Psoas muscle (tissue), 8 donors: ENCODE measurements around the gene WDR27. TPM values are rescaled to one million over a fixed set of nuclear protein-coding genes. Genes with fewer than 3 reads are reported as not detected.

Experiments used
- ATAC-seq, 4 donors: fragments of 200-7000 bp; cut with Tn5 transposase; one replicate each; pipeline ENCODE4 v1.9.1; 2020; ENCODE audit warnings: moderate library complexity in 3 of 4, mild to moderate bottlenecking in 2 of 4
- DNase-seq, 2 donors: peaks; one replicate each; pipeline ENCODE4 v3.0.0-alpha.2; 2020
- H3K27ac ChIP-seq: fragments of 200-600 bp; one replicate; pipeline ENCODE4 v1.8.0; 2022
- H3K27me3 ChIP-seq, 3 donors: fragments of 200-600 bp in 1 of 3; one replicate each; pipeline versions ENCODE4 v1.6.1 to v1.8.0; 2013 to 2022; ENCODE audit warnings: low read length in 2 of 3, mild to moderate bottlenecking in 2 of 3, moderate library complexity in 1 of 3; ENCODE audit not compliant: insufficient read depth in 3 of 3
- H3K36me3 ChIP-seq, 2 donors: fragments of 200-600 bp in 1 of 2; one replicate each; pipeline versions ENCODE4 v1.6.1 to v1.8.0; 2013 to 2022; ENCODE audit warnings: low read depth in 1 of 2, mild to moderate bottlenecking in 1 of 2, moderate library complexity in 1 of 2; ENCODE audit not compliant: insufficient read depth in 1 of 2
- H3K4me1 ChIP-seq: fragments of 200-600 bp; one replicate; pipeline ENCODE4 v1.8.0; 2022
- H3K4me3 ChIP-seq: fragments of 200-600 bp; one replicate; pipeline ENCODE4 v1.8.0; 2022; ENCODE audit warnings: mild to moderate bottlenecking
- H3K9me3 ChIP-seq: fragments of 200-600 bp; one replicate; pipeline ENCODE4 v1.8.0; 2022
- WGBS, 3 donors: extraction: QIAGEN DNeasy Blood & Tissue Kit; methylation state at CpG; one replicate each; pipeline versions ENCODE4 v1.1.6 to v1.1.7; 2013; 5-methylcytosine and 5-hydroxymethylcytosine counted together
- intact Hi-C, 2 donors: fragments of 100-400 bp; cut with DNase I; formaldehyde crosslinking; loops; one replicate each; pipeline versions ENCODE4 v1.11.0 to v1.14.2; 2022
- polyA plus RNA-seq, 3 donors: library from polyadenylated mRNA; stranded (reverse); fragments of 200-250 nt; gene quantifications; one replicate each; pipeline ENCODE4 v1.2.3, GENCODE V29; 2013
- total RNA-seq, 4 donors: library from RNA; stranded (reverse); fragmentation: NEBNext Ultra II Directional in 2 of 4; extraction: Animal tissue kit (Norgen Biotek cat#: 25700) in 2 of 4; gene quantifications; one replicate each; pipeline versions ENCODE4 v1.2.1 to v1.2.4, GENCODE V29; 2021 to 2023
- TF ChIP-seq, protein P1 (sequence below): fragments of 200-600 bp; IDR thresholded peaks from one replicate; pipeline ENCODE4 v1.8.0; 2022; ENCODE audit warnings: antibody characterized with exemption
- donor health status: healthy with polysubstance abuse.
- donor health status: DM: no; HTN: no; CAD: no; lungs with moderate emphysema.
- donor health status: Bipolar disorder and iron deficiency.
- donor health status: healthy.
- donor health status: DM: yes; HTN: yes; CAD: no.
- donor health status: DM: no; HTN: no; CAD: no.
- donor health status: DM: no; HTN: no; CAD: no.
- donor health status: DM: yes; HTN: yes; CAD: no.

Gene WDR27
- total and polyA plus RNA-seq, 7 donors = 3.1 to 14.4 (median 5.5) TPM

DNA sequence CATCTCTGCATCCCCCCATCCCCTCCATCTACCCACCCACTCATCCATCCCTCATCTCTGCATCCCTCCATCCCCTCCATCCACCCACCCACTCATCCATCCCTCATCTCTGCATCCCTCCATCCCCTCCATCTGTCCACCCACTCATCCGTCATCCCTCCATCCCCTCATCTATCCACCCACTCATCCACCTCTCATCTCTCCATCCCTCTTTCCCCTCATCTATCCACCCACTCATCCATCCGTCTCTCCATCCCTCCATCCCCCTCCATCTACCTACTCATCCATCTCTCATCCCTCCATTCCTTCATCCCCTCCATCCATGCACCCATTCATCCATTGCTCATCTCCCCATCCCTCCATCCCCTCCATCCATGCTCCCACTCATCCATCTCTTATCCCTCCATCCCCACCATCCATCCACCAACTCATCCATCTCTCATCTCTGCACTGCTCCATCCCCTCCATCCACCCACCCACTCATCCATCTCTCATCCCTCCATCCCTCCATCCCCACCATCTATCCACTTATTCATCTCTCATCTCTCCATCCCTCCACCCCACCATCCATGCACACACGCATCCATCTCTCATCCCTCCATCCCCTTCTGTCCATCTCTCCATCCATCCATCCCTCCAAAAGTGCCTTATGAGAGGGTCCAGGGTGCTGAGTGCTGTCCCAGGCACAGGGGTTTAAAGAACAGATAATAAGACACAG, 51.4 kb downstream of the WDR27 start:
- Histone ChIP-seq H3K36me3 (peaks cover 0 to 11% of the 10 kb centered on the region in 2 donors), H3K4me3 (no peak overlapping the region), H3K4me1 (no peaks in the 10 kb centered on the region), H3K9me3 (no peaks in the 10 kb centered on the region), H3K27me3 (no peaks in the 10 kb centered on the region), H3K27ac (no peak overlapping the region)
- DNase-seq = no peak
- TF ChIP-seq, protein P1, sequence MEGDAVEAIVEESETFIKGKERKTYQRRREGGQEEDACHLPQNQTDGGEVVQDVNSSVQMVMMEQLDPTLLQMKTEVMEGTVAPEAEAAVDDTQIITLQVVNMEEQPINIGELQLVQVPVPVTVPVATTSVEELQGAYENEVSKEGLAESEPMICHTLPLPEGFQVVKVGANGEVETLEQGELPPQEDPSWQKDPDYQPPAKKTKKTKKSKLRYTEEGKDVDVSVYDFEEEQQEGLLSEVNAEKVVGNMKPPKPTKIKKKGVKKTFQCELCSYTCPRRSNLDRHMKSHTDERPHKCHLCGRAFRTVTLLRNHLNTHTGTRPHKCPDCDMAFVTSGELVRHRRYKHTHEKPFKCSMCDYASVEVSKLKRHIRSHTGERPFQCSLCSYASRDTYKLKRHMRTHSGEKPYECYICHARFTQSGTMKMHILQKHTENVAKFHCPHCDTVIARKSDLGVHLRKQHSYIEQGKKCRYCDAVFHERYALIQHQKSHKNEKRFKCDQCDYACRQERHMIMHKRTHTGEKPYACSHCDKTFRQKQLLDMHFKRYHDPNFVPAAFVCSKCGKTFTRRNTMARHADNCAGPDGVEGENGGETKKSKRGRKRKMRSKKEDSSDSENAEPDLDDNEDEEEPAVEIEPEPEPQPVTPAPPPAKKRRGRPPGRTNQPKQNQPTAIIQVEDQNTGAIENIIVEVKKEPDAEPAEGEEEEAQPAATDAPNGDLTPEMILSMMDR = no peak
- WGBS, 3 donors = 96 to 100% (median 97%) methylated on average over 3 of the region's 3 CpGs
- intact Hi-C loops = loop anchor here in 1 of 2 donors (10.0 kb wide), 2 partner anchors 226 to 696 kb away; no protein-coding TSS in a partner anchor
- no peak for ATAC-seq

DNA sequence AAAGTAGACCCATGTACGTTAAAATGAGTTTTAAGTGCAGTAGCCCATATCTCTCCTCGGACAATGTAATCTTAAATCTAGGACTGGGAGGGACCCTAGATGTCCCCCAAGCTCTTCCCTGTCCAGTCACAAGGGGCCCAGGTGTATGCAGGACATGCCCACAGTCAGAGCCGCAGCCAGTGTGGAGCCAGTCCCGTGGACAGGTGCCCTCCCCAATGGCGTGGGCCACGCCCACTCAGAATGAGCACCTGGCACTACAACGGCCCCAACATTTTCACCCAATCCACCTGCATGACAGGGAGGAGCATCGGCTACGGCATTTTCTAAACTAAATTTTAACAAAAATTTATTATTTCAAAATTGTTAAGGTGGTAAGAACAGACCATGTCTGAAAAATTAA, 53.2 kb downstream of the WDR27 start:
- H3K27ac ChIP-seq = no peak overlapping the region
- no peaks in the 10 kb centered on the region for H3K27me3 ChIP-seq
- H3K4me1 ChIP-seq = no peaks in the 10 kb centered on the region
- no peak overlapping the region for H3K4me3 ChIP-seq
- H3K36me3 ChIP-seq = peaks cover 0 to 11% of the 10 kb centered on the region in 2 donors
- WGBS, 3 donors = 80 to 92% (median 89%) methylated on average over 9 of the region's 9 CpGs
- intact Hi-C loops = no loop called here
- TF ChIP-seq, protein P1 = no peak
- DNase-seq (no peak), ATAC-seq (no peak)
- H3K9me3 ChIP-seq = no peaks in the 10 kb centered on the region

DNA sequence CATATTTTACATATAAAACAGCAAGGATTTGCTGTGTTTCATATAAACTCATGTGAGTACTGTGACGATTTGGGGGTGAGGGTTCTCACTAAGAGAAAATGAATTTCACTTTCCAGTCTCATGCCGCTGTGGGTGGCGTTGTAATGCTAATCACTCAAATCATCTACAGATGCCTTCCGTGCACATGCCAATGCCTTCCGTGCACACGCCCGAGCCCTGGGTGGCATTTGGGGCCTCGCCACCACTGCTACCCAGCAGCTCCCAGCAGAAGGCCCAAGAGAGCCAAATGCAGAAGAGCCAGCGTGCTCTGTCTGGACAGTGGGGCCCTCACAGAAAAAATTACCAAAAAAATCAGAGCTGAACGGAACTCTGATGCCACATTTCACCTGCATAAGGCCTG, 53.7 kb downstream of the WDR27 start:
- Histone ChIP-seq H3K4me1 (no peaks in the 10 kb centered on the region), H3K9me3 (no peaks in the 10 kb centered on the region), H3K4me3 (no peak overlapping the region), H3K27me3 (no peaks in the 10 kb centered on the region), H3K36me3 (peaks cover 0 to 11% of the 10 kb centered on the region in 2 donors), H3K27ac (no peak overlapping the region)
- intact Hi-C loops = no loop called here
- TF ChIP-seq, protein P1 = no peak
- DNase-seq (no peak), ATAC-seq (no peak)
- WGBS, 3 donors = 80 to 92% (median 85%) methylated on average over 10 of the region's 10 CpGs

DNA sequence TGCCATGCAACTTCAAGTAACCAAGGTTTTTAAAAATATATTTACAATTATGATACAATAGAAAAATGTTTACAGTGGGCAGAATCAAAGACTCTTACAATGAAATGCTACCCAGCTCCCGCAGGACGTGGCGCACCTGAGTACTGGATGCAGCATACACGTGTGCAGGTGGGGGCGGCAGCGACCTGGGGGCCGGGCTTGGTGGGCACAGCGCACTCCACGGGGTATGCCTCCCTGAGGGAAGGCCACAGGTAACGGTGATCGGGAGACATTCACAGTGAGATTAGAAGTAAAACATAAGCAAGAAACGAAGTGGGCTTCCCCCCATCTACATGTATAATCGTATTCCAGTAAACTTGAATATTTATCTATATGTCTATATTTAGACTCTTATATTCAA, 54.2 kb downstream of the WDR27 start:
- H3K9me3 ChIP-seq = no peaks in the 10 kb centered on the region
- DNase-seq = no peak
- H3K4me1 ChIP-seq = no peaks in the 10 kb centered on the region
- intact Hi-C loops = no loop called here
- ATAC-seq = no peak
- no peaks in the 10 kb centered on the region for H3K27me3 ChIP-seq
- TF ChIP-seq, protein P1 = no peak
- WGBS, 3 donors = 92 to 96% (median 92%) methylated on average over 13 of the region's 13 CpGs
- peaks cover 0 to 11% of the 10 kb centered on the region in 2 donors for H3K36me3 ChIP-seq
- no peak overlapping the region for H3K4me3 ChIP-seq
- H3K27ac ChIP-seq = no peak overlapping the region
